PC-3 (cell line): ENCODE results near the gene ATF7.
"Not testable (repeated sequence)": the region's sequence is repeated elsewhere in the genome, so short reads cannot be mapped to it uniquely, and the experiment has no call there.

Source experiments
- CTCF ChIP-seq: fragments of 300-600 bp; sonication (generic); conservative IDR thresholded peaks from 2 replicates; pipeline ENCODE4 v1.5.1; 2017; ENCODE audit warnings: antibody characterized with exemption, low read depth, mild to moderate bottlenecking, low read length
- EZH2 ChIP-seq: fragments of 300-600 bp; sonication (generic); IDR thresholded peaks from one replicate; pipeline ENCODE4 v1.6.1; 2017; ENCODE audit warnings: antibody characterized with exemption, mild to moderate bottlenecking, low read length; ENCODE audit not compliant: unreplicated experiment
- EZH2phosphoT487 ChIP-seq: fragments of 300-600 bp; sonication (generic); IDR thresholded peaks from 2 replicates; pipeline ENCODE4 v1.6.1; 2018; ENCODE audit warnings: mild to moderate bottlenecking, antibody characterized with exemption, low read length, borderline replicate concordance

- TF ChIP-seq CTCF, EZH2, EZH2phosphoT487: not testable (repeated sequence)
These were observed 20.1 kb upstream of the ATF7 start for GRCh38 chr12:53646300-53646699.
